DMS53 treated with DMSO at 0.1 percent for 48 hours (cell line): ENCODE results near the gene PARD3.
"Not testable (repeated sequence)": the region's sequence is repeated elsewhere in the genome, so short reads cannot be mapped to it uniquely, and the experiment has no call there.

Source experiments
- DNase-seq: peaks from one replicate; lab custom pipeline; 2025; ENCODE audit not compliant: unreplicated experiment; lab: John Stamatoyannopoulos, UW

Gene PARD3

GRCh38 chr10:34074051-34074450, 741.0 kb downstream of the PARD3 start:
- no peak for DNase-seq

- not testable (repeated sequence) for DNase-seq
These were observed 747.4 kb downstream of the PARD3 start for GRCh38 chr10:34067741-34068140.

GRCh38 chr10:34063592-34063991, 751.5 kb downstream of the PARD3 start:
- DNase-seq: no peak

- DNase-seq: no peak
These were observed 753.3 kb downstream of the PARD3 start for GRCh38 chr10:34061841-34062240.
